Astrocyte (in vitro differentiated cells and primary cell): Measurements from ENCODE around the gene GLT8D1. TPM values are rescaled to one million over a fixed set of nuclear protein-coding genes. Genes with fewer than 3 reads are reported as not detected.

Experiments used
- DNase-seq: peaks from one replicate; pipeline ENCODE4 v3.0.0-alpha.2; 2010; ENCODE audit warnings: low read depth
- FAIRE-seq: peaks from 2 replicates; lab custom pipeline; 2011; peaks lifted over from hg19 to GRCh38; lab: Jason Lieb, UNC
- H2AFZ ChIP-seq: 2 replicates; pipeline ENCODE4 v1.6.0; 2012; ENCODE audit warnings: low read depth, low read length, inconsistent platforms
- H3K27ac ChIP-seq: 2 replicates; pipeline ENCODE4 v1.5.1; 2011; ENCODE audit warnings: low read depth, low read length, inconsistent platforms
- H3K27me3 ChIP-seq: 2 replicates; pipeline ENCODE4 v1.6.0; 2011; ENCODE audit warnings: low read length, inconsistent platforms; ENCODE audit not compliant: insufficient read depth
- H3K36me3 ChIP-seq: 2 replicates; pipeline ENCODE4 v1.5.1; 2011; ENCODE audit warnings: low read length, inconsistent platforms; ENCODE audit not compliant: insufficient read depth
- H3K4me1 ChIP-seq: 2 replicates; pipeline ENCODE4 v1.5.1; 2011; ENCODE audit warnings: low read length, inconsistent platforms; ENCODE audit not compliant: insufficient read depth
- H3K4me2 ChIP-seq: 2 replicates; pipeline ENCODE4 v1.6.0; 2012; ENCODE audit warnings: low read length, inconsistent platforms
- H3K4me3 ChIP-seq: 2 replicates; pipeline ENCODE4 v1.5.1; 2011; ENCODE audit warnings: low read depth, mild to moderate bottlenecking, low read length, inconsistent platforms; ENCODE audit not compliant: insufficient read depth
- H3K79me2 ChIP-seq: 2 replicates; pipeline ENCODE4 v1.6.0; 2012; ENCODE audit warnings: mild to moderate bottlenecking, low read length, inconsistent platforms; ENCODE audit not compliant: insufficient read depth
- H3K9ac ChIP-seq: 2 replicates; pipeline ENCODE4 v1.6.0; 2012; ENCODE audit warnings: mild to moderate bottlenecking, low read length, inconsistent platforms
- H3K9me3 ChIP-seq: 2 replicates; pipeline ENCODE4 v1.5.1; 2012; ENCODE audit warnings: low read depth, mild to moderate bottlenecking, low read length, inconsistent platforms; ENCODE audit not compliant: insufficient read depth
- H4K20me1 ChIP-seq: 2 replicates; pipeline ENCODE4 v1.6.0; 2012; ENCODE audit warnings: low read length, inconsistent platforms; ENCODE audit not compliant: insufficient read depth
- H3K27ac Mint-ChIP-seq: one replicate; pipeline ENCODE4 v1.8.0; 2021; ENCODE audit warnings: mild to moderate bottlenecking, mixed read lengths; ENCODE audit not compliant: unreplicated experiment
- H3K27me3 Mint-ChIP-seq: one replicate; pipeline ENCODE4 v1.8.0; 2021; ENCODE audit warnings: low read depth, mixed read lengths; ENCODE audit not compliant: unreplicated experiment
- H3K36me3 Mint-ChIP-seq: one replicate; pipeline ENCODE4 v1.8.0; 2021; ENCODE audit warnings: low read depth, mixed read lengths; ENCODE audit not compliant: unreplicated experiment
- H3K4me1 Mint-ChIP-seq: one replicate; pipeline ENCODE4 v1.8.0; 2021; ENCODE audit warnings: low read depth, mixed read lengths; ENCODE audit not compliant: unreplicated experiment
- H3K4me3 Mint-ChIP-seq: one replicate; pipeline ENCODE4 v1.8.0; 2021; ENCODE audit warnings: mild to moderate bottlenecking, moderate library complexity, mixed read lengths; ENCODE audit not compliant: unreplicated experiment
- H3K9me3 Mint-ChIP-seq: one replicate; pipeline ENCODE4 v1.8.0; 2021; ENCODE audit warnings: mild to moderate bottlenecking, mixed read lengths; ENCODE audit not compliant: unreplicated experiment
- EZH2 ChIP-seq: IDR thresholded peaks from 2 replicates; pipeline ENCODE4 v1.6.1; 2012; ENCODE audit warnings: mild to moderate bottlenecking, low read length, inconsistent platforms; ENCODE audit not compliant: insufficient read depth
- total RNA-seq: library from RNA; stranded (reverse); gene quantifications from 2 replicates; pipeline ENCODE4 v1.2.1, GENCODE V29; 2021
- TF ChIP-seq, protein P1 (sequence below): IDR thresholded peaks from 2 replicates; pipeline ENCODE4 v1.5.1; 2011; ENCODE audit warnings: low read depth, mild to moderate bottlenecking, inconsistent platforms, low read length, moderate library complexity; ENCODE audit not compliant: insufficient read depth

Gene GLT8D1
- total RNA-seq, 1 donor from 2014 or later: 78.2 TPM

DNA sequence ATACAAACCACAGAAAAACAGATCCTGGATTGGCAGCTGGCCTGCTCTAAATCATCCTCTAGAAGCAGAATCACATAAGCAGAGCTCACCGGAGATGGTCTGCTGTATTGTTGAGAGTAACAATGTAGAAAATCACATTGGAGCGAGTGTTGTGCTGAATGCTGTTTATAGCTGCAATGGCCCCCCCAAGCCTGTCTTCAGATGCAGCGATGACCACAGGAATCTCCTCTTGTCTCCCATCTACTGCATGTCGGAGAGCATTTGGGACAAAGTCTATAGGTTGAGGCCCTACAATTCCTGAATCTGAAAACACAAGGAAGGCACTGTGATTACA lies 8.0 kb downstream of the GLT8D1 start:
- no peaks in the 10 kb centered on the region for H3K27me3 Mint-ChIP-seq
- H3K36me3 Mint-ChIP-seq: peaks cover 18% of the 10 kb centered on the region
- FAIRE-seq: no peak

DNA sequence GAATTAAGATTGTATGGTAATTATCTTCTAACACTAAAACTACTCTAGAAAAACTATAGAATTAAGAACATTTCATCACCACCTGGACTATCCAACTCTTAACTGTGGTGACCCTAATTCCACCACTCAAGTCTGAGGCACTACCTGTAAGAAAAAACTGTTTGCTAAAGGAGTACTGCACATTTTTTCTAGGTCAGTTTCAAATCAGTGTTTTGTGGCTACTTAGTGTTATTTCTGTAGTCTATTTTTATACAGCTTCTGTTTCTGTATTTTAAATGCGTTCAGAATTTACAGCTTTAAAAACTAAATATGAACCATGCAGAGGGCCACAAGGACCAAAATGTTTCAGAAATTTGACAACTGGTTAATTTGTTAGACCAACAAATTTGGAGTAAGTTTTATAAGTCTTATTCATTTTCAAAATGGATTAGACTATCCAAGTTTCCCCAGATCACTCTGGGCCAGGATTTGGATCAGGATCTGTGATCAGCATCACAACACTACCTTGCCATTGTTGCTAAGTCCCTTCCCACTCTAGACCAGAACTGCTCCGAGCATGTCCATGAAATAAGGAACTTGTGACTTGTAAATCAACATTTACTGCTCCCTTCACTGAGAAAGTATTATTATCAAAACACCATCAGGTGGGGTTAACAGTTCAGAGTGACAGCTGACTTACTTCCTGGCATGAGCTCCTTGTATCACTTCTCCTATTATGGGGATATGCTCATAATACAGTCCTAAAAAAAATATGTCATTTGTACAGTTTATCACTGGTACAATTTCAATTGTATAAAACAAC lies 8.6 kb downstream of the GLT8D1 start:
- peaks cover 51% of the 10 kb centered on the region for H4K20me1 ChIP-seq
- peaks cover 44% of the 10 kb centered on the region for H3K79me2 ChIP-seq
- no peak for TF ChIP-seq EZH2
- TF ChIP-seq, protein P1, sequence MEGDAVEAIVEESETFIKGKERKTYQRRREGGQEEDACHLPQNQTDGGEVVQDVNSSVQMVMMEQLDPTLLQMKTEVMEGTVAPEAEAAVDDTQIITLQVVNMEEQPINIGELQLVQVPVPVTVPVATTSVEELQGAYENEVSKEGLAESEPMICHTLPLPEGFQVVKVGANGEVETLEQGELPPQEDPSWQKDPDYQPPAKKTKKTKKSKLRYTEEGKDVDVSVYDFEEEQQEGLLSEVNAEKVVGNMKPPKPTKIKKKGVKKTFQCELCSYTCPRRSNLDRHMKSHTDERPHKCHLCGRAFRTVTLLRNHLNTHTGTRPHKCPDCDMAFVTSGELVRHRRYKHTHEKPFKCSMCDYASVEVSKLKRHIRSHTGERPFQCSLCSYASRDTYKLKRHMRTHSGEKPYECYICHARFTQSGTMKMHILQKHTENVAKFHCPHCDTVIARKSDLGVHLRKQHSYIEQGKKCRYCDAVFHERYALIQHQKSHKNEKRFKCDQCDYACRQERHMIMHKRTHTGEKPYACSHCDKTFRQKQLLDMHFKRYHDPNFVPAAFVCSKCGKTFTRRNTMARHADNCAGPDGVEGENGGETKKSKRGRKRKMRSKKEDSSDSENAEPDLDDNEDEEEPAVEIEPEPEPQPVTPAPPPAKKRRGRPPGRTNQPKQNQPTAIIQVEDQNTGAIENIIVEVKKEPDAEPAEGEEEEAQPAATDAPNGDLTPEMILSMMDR: no peak
- H2AFZ ChIP-seq: no peak overlapping the region
- no peak overlapping the region for H3K27ac ChIP-seq
- Mint-ChIP-seq H3K4me1 (peaks cover 26% of the 10 kb centered on the region), H3K36me3 (peaks cover 18% of the 10 kb centered on the region), H3K9me3 (no peaks in the 10 kb centered on the region), H3K4me3 (no peak overlapping the region), H3K27ac (peak overlapping the region; percentile 34), H3K27me3 (no peaks in the 10 kb centered on the region)
- H3K4me1 ChIP-seq: no peaks in the 10 kb centered on the region
- FAIRE-seq (no peak), DNase-seq (no peak)
- no peak overlapping the region for H3K9ac ChIP-seq
- H3K27me3 ChIP-seq: no peaks in the 10 kb centered on the region
- no peaks in the 10 kb centered on the region for H3K9me3 ChIP-seq
- peaks cover 61% of the 10 kb centered on the region for H3K36me3 ChIP-seq
- H3K4me3 ChIP-seq: no peak overlapping the region
- H3K4me2 ChIP-seq: no peak overlapping the region

More for the DNA sequence above, 8.0 kb downstream of the GLT8D1 start:
- H3K79me2 ChIP-seq: peaks cover 48% of the 10 kb centered on the region
- H3K27ac ChIP-seq: peak overlapping the region; percentile 3
- Mint-ChIP-seq H3K4me1 (peaks cover 25% of the 10 kb centered on the region), H3K9me3 (no peaks in the 10 kb centered on the region), H3K27ac (peak overlapping the region; percentile 36), H3K4me3 (no peak overlapping the region)
- H3K4me2 ChIP-seq: no peak overlapping the region
- no peak for DNase-seq
- no peak overlapping the region for H3K9ac ChIP-seq
- no peaks in the 10 kb centered on the region for H3K9me3 ChIP-seq
- H3K4me3 ChIP-seq: no peak overlapping the region
- TF ChIP-seq, protein P1: no peak
- TF ChIP-seq EZH2: no peak
- no peak overlapping the region for H2AFZ ChIP-seq
- H3K27me3 ChIP-seq: no peaks in the 10 kb centered on the region
- H3K36me3 ChIP-seq: peaks cover 59% of the 10 kb centered on the region
- no peaks in the 10 kb centered on the region for H3K4me1 ChIP-seq
- peaks cover 51% of the 10 kb centered on the region for H4K20me1 ChIP-seq
